Progenitor cell of endocrine pancreas (in vitro differentiated cells): Measurements from ENCODE around the gene GRID2IP. TPM values are rescaled to one million over a fixed set of nuclear protein-coding genes. Genes with fewer than 3 reads are reported as not detected.
"Not testable (repeated sequence)": the region's sequence is repeated elsewhere in the genome, so short reads cannot be mapped to it uniquely, and the experiment has no call there.

Experiments used
- DNase-seq: peaks from one replicate; pipeline ENCODE4 v3.0.0; 2021; ENCODE audit warnings: low spot score; ENCODE audit not compliant: unreplicated experiment
- H3K27ac Mint-ChIP-seq: 2 replicates; pipeline ENCODE4 v1.8.0; 2021; ENCODE audit warnings: mild to moderate bottlenecking, moderate library complexity, mixed read lengths
- H3K27me3 Mint-ChIP-seq: 2 replicates; pipeline ENCODE4 v1.8.0; 2021; ENCODE audit warnings: mixed read lengths
- H3K36me3 Mint-ChIP-seq: 2 replicates; pipeline ENCODE4 v1.8.0; 2022; ENCODE audit warnings: mixed read lengths; ENCODE audit not compliant: insufficient read depth
- H3K4me1 Mint-ChIP-seq: 2 replicates; pipeline ENCODE4 v1.8.0; 2021; ENCODE audit warnings: low read depth, mixed read lengths
- H3K4me3 Mint-ChIP-seq: 2 replicates; pipeline ENCODE4 v1.8.0; 2021; ENCODE audit warnings: low read depth, mild to moderate bottlenecking, moderate library complexity, mixed read lengths
- H3K9me3 Mint-ChIP-seq: 2 replicates; pipeline ENCODE4 v1.8.0; 2021; ENCODE audit warnings: low read depth, mixed read lengths
- CTCF ChIP-seq: fragments of 200-600 bp; sonication (generic); IDR thresholded peaks from one replicate; pipeline ENCODE4 v1.5.0; 2021; ENCODE audit warnings: antibody characterized with exemption, mild to moderate bottlenecking; ENCODE audit not compliant: unreplicated experiment
- total RNA-seq: library from RNA; stranded (reverse); gene quantifications from 2 replicates; pipeline ENCODE4 v1.2.1, GENCODE V29; 2021

GRID2IP gene
- total RNA-seq, 1 donor from 2014 or later, result 2.5 TPM

- Mint-ChIP-seq H3K4me1 (no peaks in the 10 kb centered on the region), H3K9me3 (no peaks in the 10 kb centered on the region), H3K27me3 (no peaks in the 10 kb centered on the region), H3K4me3 (no peak overlapping the region), H3K36me3 (peaks cover 10% of the 10 kb centered on the region), H3K27ac (no peak overlapping the region)
- TF ChIP-seq CTCF, result no peak
- DNase-seq, result no peak
Measured at GRCh38 chr7:6460303-6460702, 91.0 kb downstream of the GRID2IP start.

- not testable (repeated sequence) for H3K9me3 Mint-ChIP-seq, H3K4me3 Mint-ChIP-seq, H3K27ac Mint-ChIP-seq, H3K4me1 Mint-ChIP-seq, H3K36me3 Mint-ChIP-seq, DNase-seq, H3K27me3 Mint-ChIP-seq
Measured at GRCh38 chr7:6458676-6459075, 92.6 kb downstream of the GRID2IP start.

- no peak overlapping the region for H3K27ac Mint-ChIP-seq
- DNase-seq, result no peak
- H3K27me3 Mint-ChIP-seq, result no peaks in the 10 kb centered on the region
- no peaks in the 10 kb centered on the region for H3K9me3 Mint-ChIP-seq
- peaks cover 7% of the 10 kb centered on the region for H3K4me1 Mint-ChIP-seq
- TF ChIP-seq CTCF, result no peak
- H3K36me3 Mint-ChIP-seq, result no peaks in the 10 kb centered on the region
- H3K4me3 Mint-ChIP-seq, result no peak overlapping the region
Measured at GRCh38 chr7:6453734-6454133, 97.5 kb downstream of the GRID2IP start.

GRCh38 chr7:6451224-6451705 is 100.0 kb downstream of the GRID2IP start:
- TF ChIP-seq CTCF, result no peak
- Mint-ChIP-seq H3K4me1 (peaks cover 7% of the 10 kb centered on the region), H3K9me3 (no peaks in the 10 kb centered on the region), H3K27me3 (no peaks in the 10 kb centered on the region), H3K27ac (peak overlapping the region; percentile 89), H3K4me3 (peak overlapping the region; percentile 20), H3K36me3 (no peaks in the 10 kb centered on the region)
- DNase-seq, result no peak

- H3K4me3 Mint-ChIP-seq, H3K27me3 Mint-ChIP-seq, DNase-seq, H3K9me3 Mint-ChIP-seq, H3K27ac Mint-ChIP-seq, H3K36me3 Mint-ChIP-seq, H3K4me1 Mint-ChIP-seq: not testable (repeated sequence)
Measured at GRCh38 chr7:6450591-6450990, 100.7 kb downstream of the GRID2IP start.

GRCh38 chr7:6449884-6450283 is 101.4 kb downstream of the GRID2IP start:
- not testable (repeated sequence) for H3K4me3 Mint-ChIP-seq, H3K27ac Mint-ChIP-seq, DNase-seq, H3K36me3 Mint-ChIP-seq, H3K27me3 Mint-ChIP-seq, H3K4me1 Mint-ChIP-seq, H3K9me3 Mint-ChIP-seq

- H3K4me3 Mint-ChIP-seq, result peak overlapping the region; percentile 67
- H3K27me3 Mint-ChIP-seq, result no peaks in the 10 kb centered on the region
- H3K27ac Mint-ChIP-seq, result peak overlapping the region; percentile 77
- TF ChIP-seq CTCF, result no peak
- H3K4me1 Mint-ChIP-seq, result peaks cover 9% of the 10 kb centered on the region
- DNase-seq, result no peak
- no peaks in the 10 kb centered on the region for H3K9me3 Mint-ChIP-seq
- peaks cover 8% of the 10 kb centered on the region for H3K36me3 Mint-ChIP-seq
Measured at GRCh38 chr7:6448943-6449543, 102.2 kb downstream of the GRID2IP start.
